Measurements from ENCODE around the gene RAMACL. TPM values are rescaled to one million over a fixed set of nuclear protein-coding genes. Genes with fewer than 3 reads are reported as not detected.
A peak's percentile ranks its signal among the peaks of the same experiment; 100 is the strongest.
"Not testable (repeated sequence)": the region's sequence is repeated elsewhere in the genome, so short reads cannot be mapped to it uniquely, and the experiment has no call there.

The RAMACL gene
- total and polyA plus RNA-seq, 7 donors, result 0.34 to 3.0 (median 1.4) TPM; not detected in 2

DNA sequence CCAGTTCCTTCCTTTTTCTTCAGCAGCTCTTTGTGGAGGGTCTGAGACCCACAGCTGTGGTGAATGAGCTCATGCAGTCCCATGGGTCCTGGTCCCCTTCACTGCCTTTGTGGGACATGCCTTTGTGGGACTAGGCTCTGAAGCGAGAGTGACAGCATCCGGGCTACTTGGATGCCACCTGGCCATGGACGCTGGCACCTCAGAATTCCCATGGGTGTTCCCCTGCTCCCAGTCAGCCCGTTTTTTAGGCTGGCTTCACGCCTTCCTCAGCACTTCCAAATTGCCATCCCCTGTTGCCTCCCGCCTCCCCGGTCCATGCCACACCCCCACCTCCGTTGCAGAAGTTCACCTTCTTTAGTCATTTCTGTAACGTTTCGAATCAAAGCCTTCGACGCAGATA lies 45.1 kb downstream of the RAMACL start:
- peaks cover 0 to 6% (median 0%) of the 10 kb centered on the region in 4 donors for H3K36me3 ChIP-seq
- DNase-seq, result no peak
- no peaks in the 10 kb centered on the region for H3K27me3 ChIP-seq
- no peaks in the 10 kb centered on the region for H3K9me3 ChIP-seq
- intact Hi-C loops (cut with DNase I), result no loop called here
- H3K27ac ChIP-seq, result peak overlapping the region in 3 of 4 donors; percentile 8 to 40 (median 28)
- H3K4me3 ChIP-seq, result no peak overlapping the region
- WGBS, 2 donors, result 81 to 85% methylated on average over 12 of the region's 12 CpGs
- no peak for TF ChIP-seq EP300 (IDR thresholded peaks at IDR 0.05)
- TF ChIP-seq, protein P1, sequence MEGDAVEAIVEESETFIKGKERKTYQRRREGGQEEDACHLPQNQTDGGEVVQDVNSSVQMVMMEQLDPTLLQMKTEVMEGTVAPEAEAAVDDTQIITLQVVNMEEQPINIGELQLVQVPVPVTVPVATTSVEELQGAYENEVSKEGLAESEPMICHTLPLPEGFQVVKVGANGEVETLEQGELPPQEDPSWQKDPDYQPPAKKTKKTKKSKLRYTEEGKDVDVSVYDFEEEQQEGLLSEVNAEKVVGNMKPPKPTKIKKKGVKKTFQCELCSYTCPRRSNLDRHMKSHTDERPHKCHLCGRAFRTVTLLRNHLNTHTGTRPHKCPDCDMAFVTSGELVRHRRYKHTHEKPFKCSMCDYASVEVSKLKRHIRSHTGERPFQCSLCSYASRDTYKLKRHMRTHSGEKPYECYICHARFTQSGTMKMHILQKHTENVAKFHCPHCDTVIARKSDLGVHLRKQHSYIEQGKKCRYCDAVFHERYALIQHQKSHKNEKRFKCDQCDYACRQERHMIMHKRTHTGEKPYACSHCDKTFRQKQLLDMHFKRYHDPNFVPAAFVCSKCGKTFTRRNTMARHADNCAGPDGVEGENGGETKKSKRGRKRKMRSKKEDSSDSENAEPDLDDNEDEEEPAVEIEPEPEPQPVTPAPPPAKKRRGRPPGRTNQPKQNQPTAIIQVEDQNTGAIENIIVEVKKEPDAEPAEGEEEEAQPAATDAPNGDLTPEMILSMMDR (IDR thresholded peaks at IDR 0.05), result no peak
- no peak for TF ChIP-seq POLR2AphosphoS5 (IDR thresholded peaks at IDR 0.05)
- TF ChIP-seq POLR2A (IDR thresholded peaks at IDR 0.05), result no peak
- peaks cover 0 to 8% (median 4%) of the 10 kb centered on the region in 4 donors for H3K4me1 ChIP-seq

DNA sequence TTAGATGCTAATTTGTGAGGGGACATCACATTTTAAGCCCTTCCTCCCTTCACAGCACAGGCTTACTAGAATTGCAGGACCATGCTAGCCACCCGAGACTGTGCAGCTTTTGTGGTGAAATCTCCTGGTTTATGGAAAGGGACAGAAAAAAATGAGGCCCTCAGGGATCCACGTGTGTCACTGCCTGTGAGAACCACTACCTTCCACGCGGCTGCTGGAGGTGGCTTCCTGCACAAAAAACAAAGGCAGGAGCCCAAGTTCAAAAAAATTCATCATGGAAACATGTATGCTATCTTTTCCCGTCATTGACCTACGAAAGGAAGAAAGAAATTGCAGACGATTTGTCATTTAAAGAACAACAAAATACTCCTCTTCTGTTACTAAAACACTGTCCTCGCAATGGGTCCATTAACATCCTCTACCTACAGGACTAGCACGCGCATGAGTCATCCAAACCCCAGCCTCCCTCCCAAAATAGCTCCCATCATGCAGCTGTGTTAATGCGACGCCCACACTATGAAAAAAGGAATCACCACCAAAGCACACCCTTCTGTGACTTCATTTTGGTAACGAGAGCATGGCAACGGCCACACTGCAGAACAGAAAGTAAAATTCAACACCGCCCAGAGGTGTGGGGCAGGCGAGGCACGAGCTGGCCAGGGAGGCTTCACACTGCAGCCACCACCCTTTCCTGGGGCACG lies 45.7 kb downstream of the RAMACL start:
- no peak for DNase-seq
- TF ChIP-seq POLR2AphosphoS5 (IDR thresholded peaks at IDR 0.05) (no peak), EP300 (IDR thresholded peaks at IDR 0.05) (no peak), POLR2A (IDR thresholded peaks at IDR 0.05) (no peak)
- TF ChIP-seq, protein P1 (IDR thresholded peaks at IDR 0.05), result no peak
- H3K9me3 ChIP-seq, result no peaks in the 10 kb centered on the region
- H3K4me1 ChIP-seq, result peaks cover 0 to 8% (median 4%) of the 10 kb centered on the region in 4 donors
- H3K4me3 ChIP-seq, result no peak overlapping the region
- no peaks in the 10 kb centered on the region for H3K27me3 ChIP-seq
- WGBS, 2 donors, result 60 to 70% methylated on average over 18 of the region's 18 CpGs
- intact Hi-C loops (cut with DNase I), result no loop called here
- peaks cover 0 to 11% (median 0%) of the 10 kb centered on the region in 4 donors for H3K36me3 ChIP-seq
- H3K27ac ChIP-seq, result peak overlapping the region in 3 of 4 donors; percentile 8 to 40 (median 28)

DNA sequence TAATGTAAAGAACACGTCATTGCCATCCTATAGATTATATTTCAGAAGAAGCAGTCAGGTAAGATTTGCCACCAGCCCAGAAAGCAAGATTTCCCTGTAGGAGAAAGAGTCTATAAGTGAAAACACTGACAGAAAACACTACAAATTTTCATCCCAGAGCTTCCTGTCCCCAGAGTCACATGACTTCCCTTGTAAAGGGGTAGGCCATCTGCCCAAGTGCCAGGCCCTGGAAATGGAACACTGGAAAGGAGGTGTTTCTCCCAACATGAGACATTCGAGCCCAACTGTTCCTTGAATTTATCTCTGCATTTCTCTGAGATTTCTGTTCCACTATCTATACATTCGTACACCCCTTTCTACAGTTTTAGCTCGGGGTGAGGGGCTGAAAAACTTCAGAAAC lies 46.9 kb downstream of the RAMACL start:
- WGBS, 2 donors, result 93 to 95% methylated on average over 4 of the region's 4 CpGs
- TF ChIP-seq, protein P1 (IDR thresholded peaks at IDR 0.05), result no peak
- TF ChIP-seq EP300 (IDR thresholded peaks at IDR 0.05), result no peak
- DNase-seq, result no peak
- intact Hi-C loops (cut with DNase I), result no loop called here
- Histone ChIP-seq H3K4me3 (no peak overlapping the region), H3K27ac (no peak overlapping the region), H3K9me3 (no peaks in the 10 kb centered on the region), H3K4me1 (peaks cover 0 to 8% (median 4%) of the 10 kb centered on the region in 4 donors), H3K27me3 (no peaks in the 10 kb centered on the region), H3K36me3 (peaks cover 0 to 19% (median 0%) of the 10 kb centered on the region in 4 donors)

DNA sequence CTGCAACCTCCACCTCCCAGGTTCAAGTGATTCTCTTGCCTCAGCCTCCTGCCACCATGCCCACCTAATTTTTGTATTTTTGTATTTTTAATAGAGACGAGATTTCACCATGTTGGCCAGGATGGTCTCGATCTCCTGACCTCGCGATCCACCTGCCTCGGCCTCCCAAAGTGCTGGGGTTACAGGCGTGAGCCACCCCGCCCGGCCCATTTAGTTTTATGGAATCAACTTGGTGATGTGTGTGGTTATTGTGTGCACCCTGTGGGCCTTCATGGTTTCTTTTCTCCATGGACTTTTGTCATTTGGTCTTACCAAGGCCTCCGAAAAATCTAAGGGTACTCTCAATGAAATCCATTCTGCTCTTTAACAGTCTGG lies 47.5 kb downstream of the RAMACL start:
- H3K27me3 ChIP-seq; H3K9me3 ChIP-seq; H3K27ac ChIP-seq; DNase-seq; intact Hi-C loops (cut with DNase I); H3K4me1 ChIP-seq; H3K4me3 ChIP-seq: not testable (repeated sequence)
- H3K36me3 ChIP-seq, result peaks cover 0 to 22% (median 0%) of the 10 kb centered on the region in 4 donors
- WGBS, 2 donors, result 95 to 96% methylated on average over 9 of the region's 9 CpGs

DNA sequence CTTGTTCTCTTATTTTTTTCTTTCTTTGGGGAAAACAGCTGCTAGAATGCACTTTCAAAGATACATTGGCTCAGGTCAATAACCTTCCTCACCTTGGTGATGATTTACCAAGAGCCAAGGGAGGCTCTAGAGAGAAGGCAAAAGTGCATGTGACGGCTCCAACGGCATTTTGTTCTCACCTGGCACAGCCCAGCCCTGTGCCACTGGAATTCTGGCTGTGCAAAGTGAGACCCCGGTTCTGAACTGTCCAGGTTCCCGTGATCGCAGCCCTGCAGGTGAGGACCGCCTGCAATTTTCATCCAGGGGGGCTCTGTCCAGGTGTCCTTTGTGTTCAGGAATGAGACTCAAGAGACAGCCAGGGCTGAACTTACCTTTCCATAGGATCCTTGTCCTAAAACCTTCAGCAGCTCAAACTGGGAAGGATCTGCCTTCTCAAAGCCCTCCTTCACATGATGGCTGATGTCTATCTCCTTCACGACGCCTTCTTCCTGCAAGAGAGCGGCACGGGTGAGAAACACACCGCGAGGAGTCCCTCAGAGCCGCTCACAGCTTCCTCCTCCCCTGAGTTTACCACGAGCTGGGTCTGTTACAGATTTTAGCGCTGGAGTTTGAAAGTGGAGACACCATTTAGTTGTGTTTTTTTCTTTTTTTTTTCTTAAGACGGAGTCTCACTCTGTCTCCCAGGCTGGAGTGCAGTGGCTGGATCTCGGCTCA lies 48.0 kb downstream of the RAMACL start:
- DNase-seq, result no peak

More for the DNA sequence above, 48.0 kb downstream of the RAMACL start:
- Histone ChIP-seq H3K36me3 (peaks cover 0 to 23% (median 0%) of the 10 kb centered on the region in 4 donors), H3K9me3 (no peaks in the 10 kb centered on the region), H3K4me1 (peaks cover 0 to 8% (median 4%) of the 10 kb centered on the region in 4 donors), H3K27me3 (no peaks in the 10 kb centered on the region), H3K27ac (no peak overlapping the region), H3K4me3 (no peak overlapping the region)
- intact Hi-C loops (cut with DNase I), result no loop called here
- no peak for TF ChIP-seq EP300 (IDR thresholded peaks at IDR 0.05)
- no peak for TF ChIP-seq POLR2A (IDR thresholded peaks at IDR 0.05)
- TF ChIP-seq, protein P1 (IDR thresholded peaks at IDR 0.05), result no peak
- no peak for TF ChIP-seq POLR2AphosphoS5 (IDR thresholded peaks at IDR 0.05)
- 82 to 87% methylated on average over 17 of the region's 17 CpGs for WGBS, 2 donors

All from sigmoid colon (tissue), 7 donors.